ENCODE results near the gene TBC1D32.

DNA sequence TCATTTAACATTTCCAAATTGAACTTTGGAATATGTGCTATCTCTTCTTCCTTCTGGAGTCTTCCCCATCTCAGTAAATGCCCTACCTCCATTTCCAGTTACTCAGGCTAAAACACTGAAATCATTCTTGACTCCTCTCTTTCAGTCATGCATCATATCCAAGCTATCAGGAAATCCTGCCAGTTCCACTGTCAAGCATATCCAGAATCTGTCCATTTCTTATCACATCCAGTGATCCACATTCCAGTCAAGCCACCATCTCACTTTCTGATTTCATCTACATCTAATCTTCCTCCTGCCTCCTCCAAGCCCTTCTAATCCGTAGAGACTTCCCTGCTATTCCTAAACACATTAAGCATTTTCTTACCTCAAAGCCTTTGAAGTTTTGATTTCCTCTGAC lies 15.3 kb upstream of the TBC1D32 start:
- no peak for TF ChIP-seq EZH2 (IDR thresholded peaks at IDR 0.05; ENCODE audit: low read length, missing control alignments)
- TF ChIP-seq, protein P1, sequence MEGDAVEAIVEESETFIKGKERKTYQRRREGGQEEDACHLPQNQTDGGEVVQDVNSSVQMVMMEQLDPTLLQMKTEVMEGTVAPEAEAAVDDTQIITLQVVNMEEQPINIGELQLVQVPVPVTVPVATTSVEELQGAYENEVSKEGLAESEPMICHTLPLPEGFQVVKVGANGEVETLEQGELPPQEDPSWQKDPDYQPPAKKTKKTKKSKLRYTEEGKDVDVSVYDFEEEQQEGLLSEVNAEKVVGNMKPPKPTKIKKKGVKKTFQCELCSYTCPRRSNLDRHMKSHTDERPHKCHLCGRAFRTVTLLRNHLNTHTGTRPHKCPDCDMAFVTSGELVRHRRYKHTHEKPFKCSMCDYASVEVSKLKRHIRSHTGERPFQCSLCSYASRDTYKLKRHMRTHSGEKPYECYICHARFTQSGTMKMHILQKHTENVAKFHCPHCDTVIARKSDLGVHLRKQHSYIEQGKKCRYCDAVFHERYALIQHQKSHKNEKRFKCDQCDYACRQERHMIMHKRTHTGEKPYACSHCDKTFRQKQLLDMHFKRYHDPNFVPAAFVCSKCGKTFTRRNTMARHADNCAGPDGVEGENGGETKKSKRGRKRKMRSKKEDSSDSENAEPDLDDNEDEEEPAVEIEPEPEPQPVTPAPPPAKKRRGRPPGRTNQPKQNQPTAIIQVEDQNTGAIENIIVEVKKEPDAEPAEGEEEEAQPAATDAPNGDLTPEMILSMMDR (conservative IDR thresholded peaks at IDR 0.05 in 1 of 2, IDR thresholded peaks at IDR 0.05 in 1 of 2; ENCODE audit: low read depth in 1 of 2, low read length in 2 of 2): no peak
